GM18508 (cell line): ENCODE data around the gene SLITRK2.

ENCODE experiments used
- ATAC-seq: cut with Tn5 transposase; IDR thresholded peaks from one replicate; pipeline ENCODE4 v1.9.1; 2021; ENCODE audit warnings: moderate number of reproducible peaks; ENCODE audit not compliant: insufficient read depth, unreplicated experiment

SLITRK2 gene

GRCh38 chrX:145848448-145848847, 30.8 kb downstream of the SLITRK2 start:
- ATAC-seq: no peak

DNA sequence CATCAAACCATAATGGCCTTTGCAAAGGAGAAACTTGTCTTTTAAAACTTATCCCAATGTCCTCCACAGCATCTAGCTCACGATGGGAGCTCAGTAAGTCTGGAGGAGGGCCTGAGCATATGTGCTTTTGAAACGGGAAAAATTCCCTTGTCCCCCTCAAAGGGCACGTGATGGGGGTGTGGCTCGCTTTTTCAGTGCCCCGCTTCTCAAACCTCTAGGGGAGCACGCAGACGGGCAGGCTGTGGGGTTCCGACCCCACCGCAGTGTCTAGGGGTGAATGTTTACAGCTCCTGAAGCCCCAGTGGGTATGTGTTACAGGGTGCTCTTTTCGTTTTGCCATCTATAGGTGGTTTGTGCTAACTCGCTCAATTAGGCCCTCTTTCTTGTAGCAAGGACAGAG, 31.2 kb downstream of the SLITRK2 start:
- no peak for ATAC-seq

DNA sequence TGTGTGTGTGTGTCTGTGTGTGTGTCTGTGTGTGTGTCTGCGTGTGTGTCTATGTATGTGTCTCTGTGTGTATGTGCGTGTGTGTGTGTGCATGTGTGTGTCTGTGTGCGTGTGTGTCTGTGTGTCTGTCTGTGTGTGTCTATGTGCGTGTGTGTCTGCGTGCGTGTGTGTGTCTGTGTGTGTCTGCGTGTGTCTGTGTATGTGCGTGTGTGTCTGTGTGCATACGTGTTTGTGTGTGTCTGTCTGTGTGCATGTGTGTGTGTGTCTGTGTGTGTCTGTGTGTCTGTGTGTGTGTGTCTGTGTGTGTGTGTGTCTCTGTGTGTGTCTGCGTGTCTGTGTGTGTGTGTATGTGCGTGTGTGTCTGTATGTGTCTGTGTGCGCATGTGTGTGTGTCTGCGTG, 35.6 kb downstream of the SLITRK2 start:
- ATAC-seq: no peak

DNA sequence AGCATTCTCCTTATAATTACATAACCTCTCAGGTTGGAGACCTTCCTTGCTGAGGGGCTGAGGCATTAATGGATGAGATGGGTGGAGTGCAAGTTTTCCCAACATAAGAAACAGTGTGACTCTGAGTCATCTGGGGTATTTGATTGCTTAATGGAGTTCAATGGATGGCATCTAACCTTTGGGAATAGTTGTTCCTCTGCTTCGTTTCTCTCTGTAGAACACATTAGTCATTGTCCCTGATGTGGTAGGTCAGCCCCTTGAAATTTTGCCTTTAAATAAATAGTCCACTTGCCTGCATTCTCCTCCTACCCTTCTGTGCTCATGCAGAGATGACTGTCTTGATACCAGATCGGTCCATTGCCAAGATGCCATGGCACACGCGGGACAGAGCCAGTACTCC, 38.6 kb downstream of the SLITRK2 start:
- ATAC-seq: no peak

GRCh38 chrX:145861818-145862217, 44.2 kb downstream of the SLITRK2 start:
- no peak for ATAC-seq

- ATAC-seq: no peak
These were observed 47.5 kb downstream of the SLITRK2 start for GRCh38 chrX:145865082-145865481.
